B cell (primary cell): ENCODE results near the gene PLEKHN1. TPM values are rescaled to one million over a fixed set of nuclear protein-coding genes. Genes with fewer than 3 reads are reported as not detected.
A peak's percentile ranks its signal among the peaks of the same experiment; 100 is the strongest.

ENCODE experiments used
- ATAC-seq: fragments of 200-7000 bp; cut with Tn5 transposase; one replicate; pipeline ENCODE4 v1.10.0; 2021; ENCODE audit warnings: low read depth, mild to moderate bottlenecking, moderate number of reproducible peaks, moderate library complexity
- CTCF ChIA-PET: fragments of 350-600 bp; sonication (Branson Sonifier 250); formaldehyde crosslinking; loops from one replicate; lab custom pipeline; 2021; ENCODE audit warnings: antibody characterized with exemption, inconsistent platforms; lab: Charles Lee
- POLR2A ChIA-PET: fragments of 350-600 bp; sonication (Branson Sonifier 250); formaldehyde crosslinking; loops from one replicate; lab custom pipeline; 2021; ENCODE audit warnings: antibody characterized with exemption; lab: Charles Lee
- DNase-seq: peaks from one replicate; pipeline ENCODE4 v3.0.0; 2013
- H2AFZ ChIP-seq: 2 replicates; pipeline ENCODE4 v1.6.1; 2012; ENCODE audit warnings: mild to moderate bottlenecking, low read depth, low read length; ENCODE audit not compliant: insufficient read depth, poor library complexity, severe bottlenecking
- H3K27ac ChIP-seq, 2 donors: 1 replicate in 1 of 2; 2 replicates in 1 of 2; pipeline ENCODE4 v1.5.1; 2012 to 2013; ENCODE audit warnings: low read length in 2 of 2, mild to moderate bottlenecking in 2 of 2, moderate library complexity in 1 of 2
- H3K27me3 ChIP-seq, 4 experiments: fragments of 200-600 bp in 1 of 4; sonication (generic) in 1 of 4; replicated peaks in 1 of 4; 1 replicate in 2 of 4; 2 replicates in 2 of 4; pipeline versions ENCODE4 v1.6.1 to v1.7.0; 2013 to 2016; ENCODE audit warnings: low read length in 3 of 4, mild to moderate bottlenecking in 2 of 4, mixed read lengths in 1 of 4, moderate library complexity in 1 of 4; ENCODE audit not compliant: insufficient read depth in 4 of 4, control insufficient read depth in 3 of 4; ENCODE audit errors: control extremely low read depth in 1 of 4
- H3K36me3 ChIP-seq, 2 experiments: replicated peaks in 1 of 2; 1 replicate in 1 of 2; 2 replicates in 1 of 2; pipeline versions ENCODE4 v1.6.1 to v1.7.1; 2013; ENCODE audit warnings: low read length in 1 of 2; ENCODE audit not compliant: insufficient read depth in 2 of 2, control insufficient read depth in 1 of 2; ENCODE audit errors: control extremely low read depth in 1 of 2, extremely low read depth in 1 of 2
- H3K4me1 ChIP-seq, 2 donors: fragments of 200-600 bp in 1 of 2; sonication (generic) in 1 of 2; 1 replicate in 1 of 2; 2 replicates in 1 of 2; pipeline versions ENCODE4 v1.5.1 to v1.6.1; 2013 to 2017; ENCODE audit warnings: low read length in 2 of 2; ENCODE audit not compliant: control insufficient read depth in 2 of 2, insufficient read depth in 2 of 2
- H3K4me2 ChIP-seq: replicated peaks from 2 replicates; pipeline ENCODE3; 2012; ENCODE audit warnings: mild to moderate bottlenecking, low read depth, low read length; ENCODE audit not compliant: poor library complexity, severe bottlenecking
- H3K4me3 ChIP-seq, 5 experiments: fragments of 200-600 bp in 1 of 5; sonication (generic) in 1 of 5; 1 replicate in 3 of 5; 2 replicates in 2 of 5; pipeline versions ENCODE4 v1.5.1 to v1.7.0; 2011 to 2016; ENCODE audit warnings: low read length in 4 of 5, mild to moderate bottlenecking in 4 of 5, low read depth in 2 of 5, control low read depth in 1 of 5, moderate library complexity in 1 of 5; ENCODE audit not compliant: insufficient read depth in 1 of 5; ENCODE audit errors: control extremely low read depth in 1 of 5, extremely low read depth in 1 of 5
- H3K79me2 ChIP-seq: fragments of 200-600 bp; sonication (generic); one replicate; pipeline ENCODE4 v1.6.0; 2016; ENCODE audit warnings: low read length; ENCODE audit not compliant: control insufficient read depth, insufficient read depth
- H3K9ac ChIP-seq: fragments of 200-600 bp; sonication (generic); 2 replicates; pipeline ENCODE4 v1.6.1; 2017; ENCODE audit warnings: mild to moderate bottlenecking, low read length, moderate library complexity
- H3K9me3 ChIP-seq, 3 donors: one replicate each; pipeline versions ENCODE4 v1.6.1 to v1.7.1; 2013; ENCODE audit warnings: low read length in 2 of 3; ENCODE audit not compliant: control insufficient read depth in 2 of 3, insufficient read depth in 1 of 3; ENCODE audit errors: control extremely low read depth in 1 of 3
- H4K20me1 ChIP-seq: 2 replicates; pipeline ENCODE4 v1.6.0; 2012; ENCODE audit warnings: mild to moderate bottlenecking, low read length; ENCODE audit not compliant: insufficient read depth, control insufficient read depth, poor library complexity, severe bottlenecking
- H3K27ac Mint-ChIP-seq: one replicate; pipeline ENCODE4 v1.8.0; 2021; ENCODE audit warnings: mixed read lengths
- H3K27me3 Mint-ChIP-seq: one replicate; pipeline ENCODE4 v1.8.0; 2021; ENCODE audit warnings: mixed read lengths
- H3K4me1 Mint-ChIP-seq: one replicate; pipeline ENCODE4 v1.8.0; 2021; ENCODE audit warnings: mixed read lengths
- H3K4me3 Mint-ChIP-seq: one replicate; pipeline ENCODE4 v1.8.0; 2021; ENCODE audit warnings: mixed read lengths
- H3K9me3 Mint-ChIP-seq: one replicate; pipeline ENCODE4 v1.8.0; 2022; ENCODE audit warnings: mixed read lengths; ENCODE audit not compliant: insufficient read depth
- CTCF ChIP-seq: fragments of 200-600 bp; IDR thresholded peaks from one replicate; pipeline ENCODE4 v1.8.0; 2022; ENCODE audit warnings: antibody characterized with exemption, mild to moderate bottlenecking
- EZH2 ChIP-seq: IDR thresholded peaks from 2 replicates; pipeline ENCODE4 v1.6.1; 2012; ENCODE audit warnings: borderline replicate concordance, low read depth, mild to moderate bottlenecking, moderate library complexity, low read length; ENCODE audit not compliant: insufficient read depth, poor library complexity, severe bottlenecking
- WGBS: methylation state at CpG from one replicate; pipeline ENCODE4 v1.1.5; 2013; ENCODE audit warnings: missing lambda C conversion rate; ENCODE audit not compliant: insufficient coverage; 5-methylcytosine and 5-hydroxymethylcytosine counted together
- intact Hi-C: fragments of 100-400 bp; cut with micrococcal nuclease; formaldehyde crosslinking; loops from one replicate; pipeline ENCODE4 v1.10.0; 2022
- polyA plus RNA-seq: library from polyadenylated mRNA; depleted of rRNA; stranded (reverse); fragments of >200 nt; gene quantifications from 2 replicates; pipeline ENCODE4 v1.2.3, GENCODE V29; 2012
- total RNA-seq, 2 donors: library from RNA; stranded (reverse); fragments of 120-200 nt in 1 of 2; gene quantifications; 1 replicate in 1 of 2; 2 replicates in 1 of 2; pipeline versions ENCODE4 v1.2.3 to v1.2.4, GENCODE V29; 2013 to 2022

Gene PLEKHN1
- total and polyA plus RNA-seq, 2 donors (not counting 1 experiment from before 2014, with no cell fraction given), result 0.36 to 1.1 TPM

GRCh38 chr1:999725-1000356, 33.6 kb downstream of the PLEKHN1 start, which contains the start of gene HES4:
HES4 (minus strand) TSS chr1:1000097; CDS start chr1:999973, 124 bp downstream.
- ChIA-PET CTCF (interaction anchor here (1.0 kb wide), 1 partner anchor 15 kb away, joined by 4 read pairs; no protein-coding TSS in a partner anchor), POLR2A (interaction anchor here (0.6 kb wide), 1 partner anchor 13 kb away, joined by 5 read pairs; no protein-coding TSS in a partner anchor)
- H3K27me3 Mint-ChIP-seq, result peaks cover 28% of the 10 kb centered on the region
- Histone ChIP-seq H3K79me2 (no peaks in the 10 kb centered on the region), H3K4me2 (peak within 1 kb of the TSS; percentile 99), H3K27me3 (peaks cover 0 to 75% (median 43%) of the 10 kb centered on the region in 4 experiments), H3K9me3 (peaks cover 0 to 26% (median 0%) of the 10 kb centered on the region in 3 donors), H3K27ac (peak within 1 kb of the TSS in 1 of 2 donors; percentile 30), H2AFZ (peak within 1 kb of the TSS; percentile 68), H3K4me3 (peak within 1 kb of the TSS in 4 of 5 experiments; percentile 38 to 60 (median 51)), H3K4me1 (peaks cover 36 to 51% of the 10 kb centered on the region in 2 donors), H4K20me1 (no peaks in the 10 kb centered on the region), H3K36me3 (no peaks in the 10 kb centered on the region), H3K9ac (peak within 1 kb of the TSS; percentile 70)
- peak; percentile 84 for DNase-seq
- TF ChIP-seq CTCF (no peak), EZH2 (no peak)
- peaks cover 19% of the 10 kb centered on the region for H3K4me1 Mint-ChIP-seq
- intact Hi-C loops, result loop anchor here (2.0 kb wide), 1 partner anchor 19 kb away; no protein-coding TSS in a partner anchor
- ATAC-seq, result peak; percentile 56
- WGBS, result 2% methylated on average over 94 of the region's 95 CpGs
- H3K9me3 Mint-ChIP-seq, result no peaks in the 10 kb centered on the region
- H3K27ac Mint-ChIP-seq, result peak within 1 kb of the TSS; percentile 63
- H3K4me3 Mint-ChIP-seq, result peak within 1 kb of the TSS; percentile 83
